Gastrocnemius medialis (tissue), 4 donors: ENCODE data around the gene ASXL1. TPM values are rescaled to one million over a fixed set of nuclear protein-coding genes. Genes with fewer than 3 reads are reported as not detected.

Experiments used
- ATAC-seq, 2 donors: fragments of 150-250 bp; one replicate each; pipeline ENCODE4 v1.9.1; 2016
- DNase-seq, 2 donors: peaks; one replicate each; pipeline ENCODE4 v3.0.0-alpha.2; 2019
- H3K27ac ChIP-seq, 4 donors: fragments of 200-600 bp; sonication (generic); 1 replicate in 1 of 4; 2 replicates in 3 of 4; pipeline ENCODE4 v1.5.1; 2016 to 2018; ENCODE audit warnings: mild to moderate bottlenecking in 2 of 4, moderate library complexity in 1 of 4
- H3K27me3 ChIP-seq, 3 donors: fragments of 200-600 bp; sonication (generic) in 2 of 3; 1 replicate in 1 of 3; 2 replicates in 2 of 3; pipeline versions ENCODE4 v1.5.1 to v1.6.0; 2016 to 2019; ENCODE audit warnings: mild to moderate bottlenecking in 1 of 3, moderate library complexity in 1 of 3
- H3K36me3 ChIP-seq, 2 donors: fragments of 200-600 bp; sonication (generic) in 1 of 2; one replicate each; pipeline ENCODE4 v1.5.1; 2017 to 2018
- H3K4me1 ChIP-seq, 2 donors: fragments of 200-600 bp; sonication (generic) in 1 of 2; one replicate each; pipeline ENCODE4 v1.5.1; 2016 to 2017; ENCODE audit warnings: mild to moderate bottlenecking in 2 of 2
- H3K4me3 ChIP-seq, 4 donors: fragments of 200-600 bp; sonication (generic) in 3 of 4; 1 replicate in 1 of 4; 2 replicates in 3 of 4; pipeline ENCODE4 v1.5.1; 2016 to 2019; ENCODE audit warnings: mild to moderate bottlenecking in 2 of 4
- H3K9me3 ChIP-seq, 3 donors: fragments of 200-600 bp; sonication (generic) in 2 of 3; 1 replicate in 1 of 3; 2 replicates in 2 of 3; pipeline ENCODE4 v1.5.1; 2016 to 2019
- CTCF ChIP-seq, 5 experiments: fragments of 450-650 bp in 3 of 5; fragments of 200-600 bp in 2 of 5; sonication (generic) in 2 of 5; IDR thresholded peaks in 4 of 5; conservative IDR thresholded peaks in 1 of 5; 1 replicate in 4 of 5; 2 replicates in 1 of 5; pipeline ENCODE4 v1.5.1; 2016 to 2019; ENCODE audit warnings: antibody characterized with exemption in 5 of 5, mild to moderate bottlenecking in 3 of 5, moderate library complexity in 3 of 5
- POLR2A ChIP-seq, 2 donors: fragments of 450-650 bp; IDR thresholded peaks; one replicate each; pipeline ENCODE4 v1.6.1; 2017; ENCODE audit warnings: antibody characterized with exemption in 2 of 2, mild to moderate bottlenecking in 2 of 2, moderate library complexity in 2 of 2
- in situ Hi-C, 4 donors: fragments of 200-750 bp; cut with MboI; loops; one replicate each; pipeline versions ENCODE4 v1.15.0 to v1.8.0; 2017; ENCODE audit warnings: low sequenced_read_pairs in 4 of 4
- intact Hi-C: fragments of 100-400 bp; cut with DNase I; formaldehyde crosslinking; loops from one replicate; pipeline ENCODE4 v1.15.1; 2023; ENCODE audit warnings: low total_unique reads
- total RNA-seq, 4 donors: library from RNA; depleted of rRNA; stranded (reverse); fragments of >200 nt; gene quantifications; one replicate each; pipeline versions ENCODE4 v1.1.0 to v1.2.3, GENCODE V29; 2016

Gene ASXL1
- total RNA-seq, 4 donors from 2014 or later = 21.8 to 36.6 (median 28.4) TPM

GRCh38 chr20:32470940-32471339 lies 112.8 kb downstream of the ASXL1 start:
- DNase-seq (no peak), ATAC-seq (no peak)
- H3K9me3 ChIP-seq = no peaks in the 10 kb centered on the region
- H3K27ac ChIP-seq = peak overlapping the region in 3 of 4 donors; percentile 17 to 55 (median 43)
- TF ChIP-seq POLR2A (IDR thresholded peaks at IDR 0.05) (no peak), CTCF (IDR thresholded peaks at IDR 0.05 in 4 of 5, conservative IDR thresholded peaks at IDR 0.05 in 1 of 5) (no peak)
- peaks cover 0 to 7% (median 0%) of the 10 kb centered on the region in 3 donors for H3K27me3 ChIP-seq
- peaks cover 18 to 20% of the 10 kb centered on the region in 2 donors for H3K4me1 ChIP-seq
- intact Hi-C loops (no loop called here), in situ Hi-C loops (no loop called here)
- H3K4me3 ChIP-seq = no peak overlapping the region
- no peaks in the 10 kb centered on the region for H3K36me3 ChIP-seq

GRCh38 chr20:32472581-32473207 lies 114.6 kb downstream of the ASXL1 start:
- DNase-seq (no peak), ATAC-seq (no peak)
- intact Hi-C loops = no loop called here
- Histone ChIP-seq H3K27ac (peak overlapping the region in 1 of 4 donors; percentile 68), H3K4me1 (peaks cover 18 to 26% of the 10 kb centered on the region in 2 donors), H3K36me3 (no peaks in the 10 kb centered on the region), H3K4me3 (no peak overlapping the region), H3K27me3 (peaks cover 0 to 7% (median 0%) of the 10 kb centered on the region in 3 donors), H3K9me3 (no peaks in the 10 kb centered on the region)
- TF ChIP-seq CTCF (IDR thresholded peaks at IDR 0.05 in 4 of 5, conservative IDR thresholded peaks at IDR 0.05 in 1 of 5) (no peak), POLR2A (IDR thresholded peaks at IDR 0.05) (no peak)
- in situ Hi-C loops = no loop called here

- H3K9me3 ChIP-seq = no peaks in the 10 kb centered on the region
- H3K36me3 ChIP-seq = no peaks in the 10 kb centered on the region
- no peak for TF ChIP-seq CTCF (IDR thresholded peaks at IDR 0.05 in 4 of 5, conservative IDR thresholded peaks at IDR 0.05 in 1 of 5)
- no peak for TF ChIP-seq POLR2A (IDR thresholded peaks at IDR 0.05)
- no peak for ATAC-seq
- no peak overlapping the region for H3K4me3 ChIP-seq
- intact Hi-C loops (no loop called here), in situ Hi-C loops (no loop called here)
- peaks cover 18 to 26% of the 10 kb centered on the region in 2 donors for H3K4me1 ChIP-seq
- DNase-seq = no peak
- peaks cover 0 to 7% (median 0%) of the 10 kb centered on the region in 3 donors for H3K27me3 ChIP-seq
- H3K27ac ChIP-seq = peak overlapping the region; percentile 9 to 68 (median 38)
These were observed 115.3 kb downstream of the ASXL1 start for GRCh38 chr20:32473231-32474008.

- peaks cover 18 to 26% of the 10 kb centered on the region in 2 donors for H3K4me1 ChIP-seq
- no peak for TF ChIP-seq POLR2A (IDR thresholded peaks at IDR 0.05)
- no peak for TF ChIP-seq CTCF (IDR thresholded peaks at IDR 0.05 in 4 of 5, conservative IDR thresholded peaks at IDR 0.05 in 1 of 5)
- H3K9me3 ChIP-seq = no peaks in the 10 kb centered on the region
- peak overlapping the region; percentile 63 to 75 (median 68) for H3K27ac ChIP-seq
- no peak for DNase-seq
- no peaks in the 10 kb centered on the region for H3K36me3 ChIP-seq
- intact Hi-C loops = no loop called here
- peak overlapping the region in 3 of 4 donors; percentile 16 to 43 (median 20) for H3K4me3 ChIP-seq
- H3K27me3 ChIP-seq = peaks cover 0 to 7% (median 0%) of the 10 kb centered on the region in 3 donors
- no peak for ATAC-seq
- in situ Hi-C loops = no loop called here
These were observed 116.0 kb downstream of the ASXL1 start for GRCh38 chr20:32474009-32474716.
